HG02623 (cell line): ENCODE data around the gene PLA2G2F.

Experiments
- ATAC-seq: cut with Tn5 transposase; IDR thresholded peaks from one replicate; pipeline ENCODE4 v1.9.1; 2021; ENCODE audit warnings: moderate library complexity; ENCODE audit not compliant: unreplicated experiment

Gene PLA2G2F

GRCh38 chr1:20187103-20187812 is 48.1 kb downstream of the PLA2G2F start:
- ATAC-seq = no peak

GRCh38 chr1:20187813-20188454 is 48.8 kb downstream of the PLA2G2F start:
- ATAC-seq = no peak

- no peak for ATAC-seq
These were observed 49.3 kb downstream of the PLA2G2F start for GRCh38 chr1:20188455-20188817.

GRCh38 chr1:20189664-20190063 is 50.5 kb downstream of the PLA2G2F start:
- no peak for ATAC-seq

GRCh38 chr1:20190256-20191160 is 51.4 kb downstream of the PLA2G2F start:
- no peak for ATAC-seq

- ATAC-seq = no peak
These were observed 52.2 kb downstream of the PLA2G2F start for GRCh38 chr1:20191266-20191825.

GRCh38 chr1:20192364-20192763 is 53.2 kb downstream of the PLA2G2F start:
- ATAC-seq = no peak

- no peak for ATAC-seq
These were observed 53.8 kb downstream of the PLA2G2F start for GRCh38 chr1:20192871-20193411.

- no peak for ATAC-seq
These were observed 55.1 kb downstream of the PLA2G2F start for GRCh38 chr1:20194224-20194623.

- ATAC-seq = no peak
These were observed 55.8 kb downstream of the PLA2G2F start for GRCh38 chr1:20194757-20195461.

GRCh38 chr1:20195462-20195780 is 56.3 kb downstream of the PLA2G2F start:
- ATAC-seq = no peak

GRCh38 chr1:20197329-20197791 is 58.2 kb downstream of the PLA2G2F start:
- no peak for ATAC-seq

- no peak for ATAC-seq
These were observed 59.2 kb downstream of the PLA2G2F start for GRCh38 chr1:20198296-20198695.

- no peak for ATAC-seq
These were observed 59.8 kb downstream of the PLA2G2F start for GRCh38 chr1:20198918-20199317.

- no peak for ATAC-seq
These were observed 60.3 kb downstream of the PLA2G2F start for GRCh38 chr1:20199403-20199802.

- ATAC-seq = no peak
These were observed 60.7 kb downstream of the PLA2G2F start for GRCh38 chr1:20199840-20200239.
